ENCODE results near the gene PPFIA3.

DNA sequence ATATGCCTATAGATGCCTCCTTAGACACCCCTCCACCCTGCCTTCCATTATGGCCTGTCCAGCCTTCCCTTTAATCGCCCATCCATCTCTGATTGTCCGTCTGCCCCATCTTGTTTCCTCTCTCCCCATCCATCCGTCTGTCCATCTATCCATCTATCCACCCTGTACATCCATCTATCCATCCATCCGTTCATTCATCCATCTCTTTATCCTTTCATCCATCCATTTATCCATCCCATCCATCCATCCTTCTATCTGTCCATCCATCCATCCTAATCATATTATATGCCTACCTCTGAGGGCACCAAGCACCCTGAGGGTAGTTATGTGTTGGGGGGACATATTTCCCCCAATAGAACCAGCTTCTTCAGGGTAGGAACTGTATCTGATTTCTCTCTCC lies 61.3 kb downstream of the PPFIA3 start:
- TF ChIP-seq EP300 (IDR thresholded peaks at IDR 0.05) = no peak
- TF ChIP-seq, protein P1, sequence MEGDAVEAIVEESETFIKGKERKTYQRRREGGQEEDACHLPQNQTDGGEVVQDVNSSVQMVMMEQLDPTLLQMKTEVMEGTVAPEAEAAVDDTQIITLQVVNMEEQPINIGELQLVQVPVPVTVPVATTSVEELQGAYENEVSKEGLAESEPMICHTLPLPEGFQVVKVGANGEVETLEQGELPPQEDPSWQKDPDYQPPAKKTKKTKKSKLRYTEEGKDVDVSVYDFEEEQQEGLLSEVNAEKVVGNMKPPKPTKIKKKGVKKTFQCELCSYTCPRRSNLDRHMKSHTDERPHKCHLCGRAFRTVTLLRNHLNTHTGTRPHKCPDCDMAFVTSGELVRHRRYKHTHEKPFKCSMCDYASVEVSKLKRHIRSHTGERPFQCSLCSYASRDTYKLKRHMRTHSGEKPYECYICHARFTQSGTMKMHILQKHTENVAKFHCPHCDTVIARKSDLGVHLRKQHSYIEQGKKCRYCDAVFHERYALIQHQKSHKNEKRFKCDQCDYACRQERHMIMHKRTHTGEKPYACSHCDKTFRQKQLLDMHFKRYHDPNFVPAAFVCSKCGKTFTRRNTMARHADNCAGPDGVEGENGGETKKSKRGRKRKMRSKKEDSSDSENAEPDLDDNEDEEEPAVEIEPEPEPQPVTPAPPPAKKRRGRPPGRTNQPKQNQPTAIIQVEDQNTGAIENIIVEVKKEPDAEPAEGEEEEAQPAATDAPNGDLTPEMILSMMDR (IDR thresholded peaks at IDR 0.05) = no peak
